AG08396 (cell line): Measurements from ENCODE around the gene MARCHF10.
"Not testable (repeated sequence)": the region's sequence is repeated elsewhere in the genome, so short reads cannot be mapped to it uniquely, and the experiment has no call there.

ENCODE experiments used
- DNase-seq: peaks from one replicate; pipeline ENCODE4 v3.0.0; 2012; ENCODE audit warnings: low spot score, mixed read lengths

MARCHF10 gene

GRCh38 chr17:62786646-62787045 is 21.5 kb downstream of the MARCHF10 start:
- DNase-seq = no peak

- not testable (repeated sequence) for DNase-seq
Measured at GRCh38 chr17:62785983-62786382, 22.1 kb downstream of the MARCHF10 start.

- DNase-seq = no peak
Measured at GRCh38 chr17:62782730-62783270, 25.3 kb downstream of the MARCHF10 start.

GRCh38 chr17:62781831-62782251 is 26.3 kb downstream of the MARCHF10 start:
- no peak for DNase-seq

GRCh38 chr17:62781356-62781755 is 26.8 kb downstream of the MARCHF10 start:
- no peak for DNase-seq

- DNase-seq = no peak
Measured at GRCh38 chr17:62780951-62781350, 27.2 kb downstream of the MARCHF10 start.

GRCh38 chr17:62780269-62780668 is 27.8 kb downstream of the MARCHF10 start:
- DNase-seq = no peak

GRCh38 chr17:62778990-62779681 is 29.0 kb downstream of the MARCHF10 start:
- peak; percentile 74 for DNase-seq

- no peak for DNase-seq
Measured at GRCh38 chr17:62775876-62776275, 32.2 kb downstream of the MARCHF10 start.

GRCh38 chr17:62774338-62774737 is 33.8 kb downstream of the MARCHF10 start:
- no peak for DNase-seq

GRCh38 chr17:62767997-62768396 is 40.1 kb downstream of the MARCHF10 start:
- no peak for DNase-seq

- DNase-seq = no peak
Measured at GRCh38 chr17:62765351-62765750, 42.8 kb downstream of the MARCHF10 start.

- no peak for DNase-seq
Measured at GRCh38 chr17:62763891-62764600, 44.1 kb downstream of the MARCHF10 start.

GRCh38 chr17:62761884-62762283 is 46.2 kb downstream of the MARCHF10 start:
- no peak for DNase-seq

GRCh38 chr17:62760945-62761267 is 47.2 kb downstream of the MARCHF10 start:
- DNase-seq = no peak

- DNase-seq = no peak
Measured at GRCh38 chr17:62760059-62760944, 47.8 kb downstream of the MARCHF10 start.

- DNase-seq = no peak
Measured at GRCh38 chr17:62757500-62757951, 50.6 kb downstream of the MARCHF10 start.

- no peak for DNase-seq
Measured at GRCh38 chr17:62756198-62756597, 51.9 kb downstream of the MARCHF10 start.

- DNase-seq = no peak
Measured at GRCh38 chr17:62755141-62755851, 52.8 kb downstream of the MARCHF10 start.

- DNase-seq = no peak
Measured at GRCh38 chr17:62754631-62755030, 53.5 kb downstream of the MARCHF10 start.

- no peak for DNase-seq
Measured at GRCh38 chr17:62753562-62753961, 54.6 kb downstream of the MARCHF10 start.
